Measurements from ENCODE around the gene HHIPL1. TPM values are rescaled to one million over a fixed set of nuclear protein-coding genes. Genes with fewer than 3 reads are reported as not detected.

Gene HHIPL1
- total RNA-seq, 4 donors from 2014 or later, result 2.7 to 9.6 (median 3.7) TPM

- WGBS, 2 donors (ENCODE audit: low coverage in 1 of 2), result 18% methylated on average over 7 of the region's 45 CpGs; no CpG with 5 or more reads in 1 of the 2 donors
- TF ChIP-seq, protein P1, sequence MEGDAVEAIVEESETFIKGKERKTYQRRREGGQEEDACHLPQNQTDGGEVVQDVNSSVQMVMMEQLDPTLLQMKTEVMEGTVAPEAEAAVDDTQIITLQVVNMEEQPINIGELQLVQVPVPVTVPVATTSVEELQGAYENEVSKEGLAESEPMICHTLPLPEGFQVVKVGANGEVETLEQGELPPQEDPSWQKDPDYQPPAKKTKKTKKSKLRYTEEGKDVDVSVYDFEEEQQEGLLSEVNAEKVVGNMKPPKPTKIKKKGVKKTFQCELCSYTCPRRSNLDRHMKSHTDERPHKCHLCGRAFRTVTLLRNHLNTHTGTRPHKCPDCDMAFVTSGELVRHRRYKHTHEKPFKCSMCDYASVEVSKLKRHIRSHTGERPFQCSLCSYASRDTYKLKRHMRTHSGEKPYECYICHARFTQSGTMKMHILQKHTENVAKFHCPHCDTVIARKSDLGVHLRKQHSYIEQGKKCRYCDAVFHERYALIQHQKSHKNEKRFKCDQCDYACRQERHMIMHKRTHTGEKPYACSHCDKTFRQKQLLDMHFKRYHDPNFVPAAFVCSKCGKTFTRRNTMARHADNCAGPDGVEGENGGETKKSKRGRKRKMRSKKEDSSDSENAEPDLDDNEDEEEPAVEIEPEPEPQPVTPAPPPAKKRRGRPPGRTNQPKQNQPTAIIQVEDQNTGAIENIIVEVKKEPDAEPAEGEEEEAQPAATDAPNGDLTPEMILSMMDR (IDR thresholded peaks at IDR 0.05), result peak in 1 of 4 experiments; percentile 5
- TF ChIP-seq EP300 (IDR thresholded peaks at IDR 0.05), result no peak
Observed at GRCh38 chr14:99684410-99684934, 39.5 kb downstream of the HHIPL1 start.

DNA sequence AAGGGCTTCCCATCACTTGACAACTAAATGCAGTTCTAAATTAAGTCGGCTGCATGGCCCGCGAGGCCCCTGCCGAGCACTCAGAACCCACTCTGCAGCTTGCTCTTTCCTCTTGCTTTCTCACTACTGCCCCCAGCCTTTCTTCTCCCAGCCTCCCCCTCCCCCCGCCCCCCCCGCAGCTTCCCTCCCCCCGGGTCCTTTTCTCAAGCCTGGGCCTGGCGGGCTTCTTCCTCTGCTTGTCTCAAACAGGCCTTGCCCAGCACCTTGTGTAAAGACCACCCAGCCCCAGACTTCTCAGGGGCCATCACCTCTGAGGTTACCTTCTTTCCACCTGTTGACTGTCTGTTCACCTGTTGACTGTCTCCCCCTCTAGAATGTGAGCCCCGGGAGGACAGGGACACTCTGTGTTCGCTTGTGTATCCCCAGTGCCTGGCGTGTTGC lies 40.2 kb downstream of the HHIPL1 start:
- H3K27ac ChIP-seq, result no peak overlapping the region
- no peak for ATAC-seq
- H3K4me3 ChIP-seq, result no peak overlapping the region
- TF ChIP-seq, protein P1 (IDR thresholded peaks at IDR 0.05), result no peak
- TF ChIP-seq POLR2AphosphoS5 (IDR thresholded peaks at IDR 0.05) (no peak), POLR2A (IDR thresholded peaks at IDR 0.05) (no peak), EP300 (IDR thresholded peaks at IDR 0.05) (no peak)
- WGBS, 2 donors (ENCODE audit: low coverage in 1 of 2), result 81 to 94% methylated on average over 3 to 6 of the region's 11 CpGs
- H3K4me1 ChIP-seq, result peaks cover 0 to 24% (median 7%) of the 10 kb centered on the region in 3 donors
- no peaks in the 10 kb centered on the region for H3K36me3 ChIP-seq
- H3K27me3 ChIP-seq, result peaks cover 6% of the 10 kb centered on the region
- no peaks in the 10 kb centered on the region for H3K9me3 ChIP-seq

More at GRCh38 chr14:99684410-99684934, 39.5 kb downstream of the HHIPL1 start:
- no peak for ATAC-seq
- peaks cover 6% of the 10 kb centered on the region for H3K27me3 ChIP-seq
- H3K4me3 ChIP-seq, result peak overlapping the region; percentile 56 to 72
- peak overlapping the region in 3 of 4 donors; percentile 73 to 82 (median 76) for H3K27ac ChIP-seq
- H3K36me3 ChIP-seq, result no peaks in the 10 kb centered on the region
- H3K4me1 ChIP-seq, result peaks cover 0 to 24% (median 7%) of the 10 kb centered on the region in 3 donors
- H3K9me3 ChIP-seq, result peaks cover 0 to 1% (median 0%) of the 10 kb centered on the region in 3 donors

GRCh38 chr14:99685596-99685995 lies 40.7 kb downstream of the HHIPL1 start:
- no peaks in the 10 kb centered on the region for H3K9me3 ChIP-seq
- no peak for ATAC-seq
- TF ChIP-seq POLR2AphosphoS5 (IDR thresholded peaks at IDR 0.05) (no peak), EP300 (IDR thresholded peaks at IDR 0.05) (no peak), POLR2A (IDR thresholded peaks at IDR 0.05) (no peak)
- TF ChIP-seq, protein P1 (IDR thresholded peaks at IDR 0.05), result no peak
- 57% methylated on average over 1 of the region's 1 CpG; no CpG with 5 or more reads in 1 of the 2 donors for WGBS, 2 donors (ENCODE audit: low coverage in 1 of 2)
- H3K27ac ChIP-seq, result no peak overlapping the region
- H3K36me3 ChIP-seq, result no peaks in the 10 kb centered on the region
- H3K4me3 ChIP-seq, result no peak overlapping the region
- peaks cover 0 to 24% (median 7%) of the 10 kb centered on the region in 3 donors for H3K4me1 ChIP-seq
- peaks cover 6% of the 10 kb centered on the region for H3K27me3 ChIP-seq

GRCh38 chr14:99686557-99687283 lies 41.8 kb downstream of the HHIPL1 start:
- H3K27me3 ChIP-seq, result peaks cover under 1% of the 10 kb centered on the region
- no peak for TF ChIP-seq POLR2A (IDR thresholded peaks at IDR 0.05)
- no peak for TF ChIP-seq EP300 (IDR thresholded peaks at IDR 0.05)
- TF ChIP-seq, protein P1 (IDR thresholded peaks at IDR 0.05), result no peak
- TF ChIP-seq POLR2AphosphoS5 (IDR thresholded peaks at IDR 0.05), result no peak
- H3K4me1 ChIP-seq, result peaks cover 0 to 24% (median 7%) of the 10 kb centered on the region in 3 donors
- H3K9me3 ChIP-seq, result no peaks in the 10 kb centered on the region
- no peak overlapping the region for H3K4me3 ChIP-seq
- no peak overlapping the region for H3K27ac ChIP-seq
- 88 to 89% methylated on average over 7 to 8 of the region's 8 CpGs for WGBS, 2 donors (ENCODE audit: low coverage in 1 of 2)
- peaks cover 0 to 6% of the 10 kb centered on the region in 2 donors for H3K36me3 ChIP-seq
- ATAC-seq, result no peak
